ENCODE results near the gene CLCN1. TPM values are rescaled to one million over a fixed set of nuclear protein-coding genes. Genes with fewer than 3 reads are reported as not detected.

Gene CLCN1
- total RNA-seq, 5 donors from 2014 or later (not counting 1 experiment from before 2014, with no cell fraction given), result not detected

GRCh38 chr7:143360788-143361551 is 45.1 kb downstream of the CLCN1 start:
- no peak for DNase-seq
- H3K27me3 ChIP-seq (replicated peaks in 1 of 2; ENCODE audit: control insufficient read depth in 2 of 2, extremely low read depth in 1 of 2, insufficient read depth in 2 of 2, low read length in 1 of 2), result peaks cover 8 to 26% of the 10 kb centered on the region in 2 experiments
- H3K27ac Mint-ChIP-seq, result no peak overlapping the region
- 82% methylated on average over 18 of the region's 19 CpGs for whole genome bisulfite sequencing (ENCODE audit: insufficient coverage)
- peak overlapping the region; percentile 55 to 68 (median 67) for H3K4me3 Mint-ChIP-seq
- H3K36me3 ChIP-seq (ENCODE audit: control insufficient read depth in 2 of 2, extremely low read depth in 1 of 2, insufficient read depth in 1 of 2, low read length in 1 of 2), result no peaks in the 10 kb centered on the region
- H3K4me3 ChIP-seq (ENCODE audit: control insufficient read depth in 1 of 2, extremely low read depth in 1 of 2, low read length in 1 of 2), result no peak overlapping the region
- peaks cover 26 to 32% of the 10 kb centered on the region in 2 donors for H3K27me3 Mint-ChIP-seq
- ChIA-PET POLR2A (interaction anchor here in 1 of 2 donors (0.7 kb wide), 1 partner anchor 17 kb away, joined by 3 read pairs; no protein-coding TSS in a partner anchor), CTCF (interaction anchor here in 1 of 2 donors (0.5 kb wide), 1 partner anchor 32 kb away, joined by 4 read pairs; no protein-coding TSS in a partner anchor)
- ATAC-seq (replicated peaks in 1 of 4), result no peak
- no peak overlapping the region for H3K27ac ChIP-seq (ENCODE audit: low read length)
- no peaks in the 10 kb centered on the region for H3K36me3 Mint-ChIP-seq
- peaks cover 0 to 15% of the 10 kb centered on the region in 2 experiments for H3K4me1 ChIP-seq (ENCODE audit: control insufficient read depth in 1 of 2, extremely low read depth in 1 of 2, insufficient read depth in 2 of 2, low read length in 2 of 2)
- no peaks in the 10 kb centered on the region for H3K9me3 ChIP-seq
- no peaks in the 10 kb centered on the region for H3K9me3 Mint-ChIP-seq
- H3K4me1 Mint-ChIP-seq, result peaks cover 10 to 17% (median 11%) of the 10 kb centered on the region in 3 donors

- Mint-ChIP-seq H3K27ac (no peak overlapping the region), H3K9me3 (no peaks in the 10 kb centered on the region), H3K4me3 (peak overlapping the region; percentile 67 to 82 (median 79)), H3K4me1 (peaks cover 10 to 17% (median 11%) of the 10 kb centered on the region in 3 donors), H3K27me3 (peaks cover 29 to 35% of the 10 kb centered on the region in 2 donors), H3K36me3 (no peaks in the 10 kb centered on the region)
- H3K27me3 ChIP-seq (replicated peaks in 1 of 2; ENCODE audit: control insufficient read depth in 2 of 2, extremely low read depth in 1 of 2, insufficient read depth in 2 of 2, low read length in 1 of 2), result peaks cover 8 to 26% of the 10 kb centered on the region in 2 experiments
- no peak overlapping the region for H3K27ac ChIP-seq (ENCODE audit: low read length)
- H3K4me1 ChIP-seq (ENCODE audit: control insufficient read depth in 1 of 2, extremely low read depth in 1 of 2, insufficient read depth in 2 of 2, low read length in 2 of 2), result peaks cover 0 to 15% of the 10 kb centered on the region in 2 experiments
- H3K4me3 ChIP-seq (ENCODE audit: control insufficient read depth in 1 of 2, extremely low read depth in 1 of 2, low read length in 1 of 2), result peak overlapping the region in 1 of 2 donors; percentile 66
- ATAC-seq (replicated peaks in 1 of 4) (peak in 3 of 4 experiments; percentile 7 to 38 (median 35)), DNase-seq (no peak)
- no peaks in the 10 kb centered on the region for H3K36me3 ChIP-seq (ENCODE audit: control insufficient read depth in 2 of 2, extremely low read depth in 1 of 2, insufficient read depth in 1 of 2, low read length in 1 of 2)
- POLR2A ChIA-PET, result no interaction called here
- H3K9me3 ChIP-seq, result no peaks in the 10 kb centered on the region
- WGBS (ENCODE audit: insufficient coverage), result 6% methylated on average over 12 of the region's 46 CpGs
- CTCF ChIA-PET, result no interaction called here
Observed at GRCh38 chr7:143361552-143362130, 45.7 kb downstream of the CLCN1 start.

DNA sequence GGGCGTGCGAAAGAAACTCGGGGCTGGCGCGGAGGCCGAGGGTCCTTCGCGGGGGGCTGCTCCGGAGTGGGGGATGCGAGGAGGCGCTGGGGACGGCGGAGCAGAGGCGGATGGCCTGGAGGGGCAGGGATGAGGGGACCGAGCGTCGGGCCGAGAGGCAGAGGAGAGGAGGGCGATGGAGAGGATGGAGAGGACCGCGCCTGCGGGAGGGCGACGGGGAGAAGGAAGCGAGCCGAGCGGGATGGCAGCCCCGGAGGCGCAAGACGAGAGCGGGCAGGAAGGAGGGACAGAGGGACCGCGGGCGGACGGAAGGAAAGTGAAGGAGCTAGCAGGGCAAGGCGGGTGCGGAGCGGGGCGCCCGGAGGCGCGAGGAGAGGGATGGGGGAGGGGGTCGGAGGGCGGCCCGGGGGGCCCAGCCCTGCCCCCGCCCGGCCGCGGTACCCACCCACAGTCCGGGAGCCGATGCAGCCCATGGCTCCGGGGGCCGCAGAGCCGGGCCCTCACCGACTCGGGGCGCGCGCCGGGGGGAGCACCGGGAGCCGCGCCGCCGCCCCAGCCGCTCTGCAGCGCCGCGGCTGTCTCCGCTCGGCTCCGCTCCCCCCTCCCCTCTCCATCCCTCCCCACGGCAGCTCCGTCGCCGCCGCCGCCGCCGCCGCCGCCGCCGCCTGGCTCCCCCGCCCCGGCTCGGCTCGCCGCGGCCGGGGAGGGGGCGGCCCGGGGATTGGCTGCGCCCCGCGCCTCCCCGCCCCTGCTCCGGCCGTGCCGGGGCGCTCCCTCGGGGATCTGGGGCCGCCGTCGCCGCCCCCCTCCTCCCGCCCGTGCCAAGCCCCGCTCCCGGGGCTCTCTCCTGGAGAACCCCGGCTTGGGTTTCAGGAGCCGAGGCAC is 46.5 kb downstream of the CLCN1 start, which contains the start of gene FAM131B:
FAM131B (minus strand) TSS at position 583 of the 885 bp plus-strand sequence; CDS start at position 473, 110 bp downstream.
- H3K4me3 Mint-ChIP-seq, result peak within 1 kb of the TSS; percentile 69 to 82 (median 79)
- POLR2A ChIA-PET, result no interaction called here
- no peaks in the 10 kb centered on the region for H3K36me3 Mint-ChIP-seq
- H3K27ac ChIP-seq (ENCODE audit: low read length), result no peak within 1 kb of the TSS
- H3K4me1 ChIP-seq (ENCODE audit: control insufficient read depth in 1 of 2, extremely low read depth in 1 of 2, insufficient read depth in 2 of 2, low read length in 2 of 2), result peaks cover 0 to 15% of the 10 kb centered on the region in 2 experiments
- peaks cover 8 to 26% of the 10 kb centered on the region in 2 experiments for H3K27me3 ChIP-seq (replicated peaks in 1 of 2; ENCODE audit: control insufficient read depth in 2 of 2, extremely low read depth in 1 of 2, insufficient read depth in 2 of 2, low read length in 1 of 2)
- no peaks in the 10 kb centered on the region for H3K9me3 ChIP-seq
- CTCF ChIA-PET, result interaction anchor here in 1 of 2 donors (0.6 kb wide), 1 partner anchor 11 kb away, joined by 3 read pairs; no protein-coding TSS in a partner anchor
- peak in 18 of 35 experiments; percentile 20 to 69 (median 35) for DNase-seq
- no peaks in the 10 kb centered on the region for H3K36me3 ChIP-seq (ENCODE audit: control insufficient read depth in 2 of 2, extremely low read depth in 1 of 2, insufficient read depth in 1 of 2, low read length in 1 of 2)
- H3K4me1 Mint-ChIP-seq, result peaks cover 10 to 17% (median 11%) of the 10 kb centered on the region in 3 donors
- H3K4me3 ChIP-seq (ENCODE audit: control insufficient read depth in 1 of 2, extremely low read depth in 1 of 2, low read length in 1 of 2), result peak within 1 kb of the TSS; percentile 52 to 66
- under 1% methylated on average over 66 of the region's 112 CpGs for WGBS (ENCODE audit: insufficient coverage)
- peak; percentile 77 to 88 (median 80) for ATAC-seq (replicated peaks in 1 of 4)
- peaks cover 29 to 35% of the 10 kb centered on the region in 2 donors for H3K27me3 Mint-ChIP-seq
- peak within 1 kb of the TSS in 1 of 2 donors; percentile 65 for H3K27ac Mint-ChIP-seq
- H3K9me3 Mint-ChIP-seq, result no peaks in the 10 kb centered on the region

GRCh38 chr7:143363016-143363937 is 47.4 kb downstream of the CLCN1 start:
- Histone ChIP-seq H3K9me3 (no peaks in the 10 kb centered on the region), H3K4me1 (ENCODE audit: control insufficient read depth in 1 of 2, extremely low read depth in 1 of 2, insufficient read depth in 2 of 2, low read length in 2 of 2) (peaks cover 0 to 15% of the 10 kb centered on the region in 2 experiments), H3K27me3 (replicated peaks in 1 of 2; ENCODE audit: control insufficient read depth in 2 of 2, extremely low read depth in 1 of 2, insufficient read depth in 2 of 2, low read length in 1 of 2) (peaks cover 8 to 32% of the 10 kb centered on the region in 2 experiments), H3K36me3 (ENCODE audit: control insufficient read depth in 2 of 2, extremely low read depth in 1 of 2, insufficient read depth in 1 of 2, low read length in 1 of 2) (no peaks in the 10 kb centered on the region), H3K4me3 (ENCODE audit: control insufficient read depth in 1 of 2, extremely low read depth in 1 of 2, low read length in 1 of 2) (peak overlapping the region; percentile 39 to 52), H3K27ac (ENCODE audit: low read length) (no peak overlapping the region)
- ATAC-seq (replicated peaks in 1 of 4) (no peak), DNase-seq (no peak)
- Mint-ChIP-seq H3K4me3 (peak overlapping the region; percentile 69 to 76 (median 73)), H3K27me3 (peaks cover 29 to 35% of the 10 kb centered on the region in 2 donors), H3K36me3 (no peaks in the 10 kb centered on the region), H3K27ac (peak overlapping the region in 1 of 2 donors; percentile 65), H3K9me3 (no peaks in the 10 kb centered on the region), H3K4me1 (peaks cover 10 to 17% (median 11%) of the 10 kb centered on the region in 3 donors)
- WGBS (ENCODE audit: insufficient coverage), result 67% methylated on average over 19 of the region's 19 CpGs
- ChIA-PET POLR2A (no interaction called here), CTCF (interaction anchor here in 1 of 2 donors (0.5 to 0.6 kb wide), 2 partner anchors 10 to 1616 kb away, joined by 3 read pairs; no protein-coding TSS in a partner anchor)

DNA sequence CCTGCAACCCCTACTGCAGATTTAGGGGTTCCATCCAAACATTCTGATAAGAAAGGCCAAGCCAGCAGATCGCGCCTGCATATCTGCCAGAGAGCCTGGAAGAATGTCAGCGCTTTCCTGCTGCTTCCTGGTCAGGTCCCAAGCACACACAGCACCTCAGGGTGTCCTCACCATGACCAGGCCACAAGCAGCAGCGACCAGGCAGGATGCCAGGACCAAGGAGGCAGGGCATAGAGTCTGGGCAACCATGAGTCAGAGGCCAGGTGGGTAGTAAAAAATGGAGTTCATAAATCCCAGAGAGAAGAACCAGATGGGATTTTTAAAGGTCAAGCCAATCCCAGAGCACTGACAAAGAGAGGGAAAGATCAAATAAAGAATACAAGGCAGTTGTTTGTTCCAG is 52.1 kb downstream of the CLCN1 start:
- peaks cover 8 to 23% of the 10 kb centered on the region in 2 experiments for H3K4me1 ChIP-seq (ENCODE audit: control insufficient read depth in 1 of 2, extremely low read depth in 1 of 2, insufficient read depth in 2 of 2, low read length in 2 of 2)
- DNase-seq (no peak), ATAC-seq (replicated peaks in 1 of 4) (no peak)
- POLR2A ChIA-PET, result no interaction called here
- CTCF ChIA-PET, result interaction anchor here in 1 of 2 donors (0.5 to 1.0 kb wide), 2 partner anchors 96 to 127 kb away, joined by 3 read pairs; no protein-coding TSS in a partner anchor
- H3K9me3 Mint-ChIP-seq, result no peaks in the 10 kb centered on the region
- no peak overlapping the region for H3K27ac ChIP-seq (ENCODE audit: low read length)
- peaks cover 23 to 27% (median 23%) of the 10 kb centered on the region in 3 donors for H3K4me1 Mint-ChIP-seq
- H3K4me3 Mint-ChIP-seq, result no peak overlapping the region
- H3K36me3 ChIP-seq (ENCODE audit: control insufficient read depth in 2 of 2, extremely low read depth in 1 of 2, insufficient read depth in 1 of 2, low read length in 1 of 2), result no peaks in the 10 kb centered on the region
- H3K27me3 Mint-ChIP-seq, result peaks cover 26 to 31% of the 10 kb centered on the region in 2 donors
- WGBS (ENCODE audit: insufficient coverage), result 88% methylated on average over 4 of the region's 4 CpGs
- no peak overlapping the region for H3K27ac Mint-ChIP-seq
- H3K36me3 Mint-ChIP-seq, result no peaks in the 10 kb centered on the region
- no peaks in the 10 kb centered on the region for H3K9me3 ChIP-seq
- H3K4me3 ChIP-seq (ENCODE audit: control insufficient read depth in 1 of 2, extremely low read depth in 1 of 2, low read length in 1 of 2), result no peak overlapping the region
- peaks cover 8 to 24% of the 10 kb centered on the region in 2 experiments for H3K27me3 ChIP-seq (replicated peaks in 1 of 2; ENCODE audit: control insufficient read depth in 2 of 2, extremely low read depth in 1 of 2, insufficient read depth in 2 of 2, low read length in 1 of 2)

Data from T-cell (primary cell).